GM19463 (cell line): Measurements from ENCODE around the gene NBEA.
"Not testable (repeated sequence)": the region's sequence is repeated elsewhere in the genome, so short reads cannot be mapped to it uniquely, and the experiment has no call there.

Experiments used
- ATAC-seq: cut with Tn5 transposase; IDR thresholded peaks from one replicate; pipeline ENCODE4 v1.9.1; 2021; ENCODE audit warnings: mild to moderate bottlenecking, moderate library complexity; ENCODE audit not compliant: unreplicated experiment

The NBEA gene, protein sequence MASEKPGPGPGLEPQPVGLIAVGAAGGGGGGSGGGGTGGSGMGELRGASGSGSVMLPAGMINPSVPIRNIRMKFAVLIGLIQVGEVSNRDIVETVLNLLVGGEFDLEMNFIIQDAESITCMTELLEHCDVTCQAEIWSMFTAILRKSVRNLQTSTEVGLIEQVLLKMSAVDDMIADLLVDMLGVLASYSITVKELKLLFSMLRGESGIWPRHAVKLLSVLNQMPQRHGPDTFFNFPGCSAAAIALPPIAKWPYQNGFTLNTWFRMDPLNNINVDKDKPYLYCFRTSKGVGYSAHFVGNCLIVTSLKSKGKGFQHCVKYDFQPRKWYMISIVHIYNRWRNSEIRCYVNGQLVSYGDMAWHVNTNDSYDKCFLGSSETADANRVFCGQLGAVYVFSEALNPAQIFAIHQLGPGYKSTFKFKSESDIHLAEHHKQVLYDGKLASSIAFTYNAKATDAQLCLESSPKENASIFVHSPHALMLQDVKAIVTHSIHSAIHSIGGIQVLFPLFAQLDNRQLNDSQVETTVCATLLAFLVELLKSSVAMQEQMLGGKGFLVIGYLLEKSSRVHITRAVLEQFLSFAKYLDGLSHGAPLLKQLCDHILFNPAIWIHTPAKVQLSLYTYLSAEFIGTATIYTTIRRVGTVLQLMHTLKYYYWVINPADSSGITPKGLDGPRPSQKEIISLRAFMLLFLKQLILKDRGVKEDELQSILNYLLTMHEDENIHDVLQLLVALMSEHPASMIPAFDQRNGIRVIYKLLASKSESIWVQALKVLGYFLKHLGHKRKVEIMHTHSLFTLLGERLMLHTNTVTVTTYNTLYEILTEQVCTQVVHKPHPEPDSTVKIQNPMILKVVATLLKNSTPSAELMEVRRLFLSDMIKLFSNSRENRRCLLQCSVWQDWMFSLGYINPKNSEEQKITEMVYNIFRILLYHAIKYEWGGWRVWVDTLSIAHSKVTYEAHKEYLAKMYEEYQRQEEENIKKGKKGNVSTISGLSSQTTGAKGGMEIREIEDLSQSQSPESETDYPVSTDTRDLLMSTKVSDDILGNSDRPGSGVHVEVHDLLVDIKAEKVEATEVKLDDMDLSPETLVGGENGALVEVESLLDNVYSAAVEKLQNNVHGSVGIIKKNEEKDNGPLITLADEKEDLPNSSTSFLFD (N-terminal part only)

DNA sequence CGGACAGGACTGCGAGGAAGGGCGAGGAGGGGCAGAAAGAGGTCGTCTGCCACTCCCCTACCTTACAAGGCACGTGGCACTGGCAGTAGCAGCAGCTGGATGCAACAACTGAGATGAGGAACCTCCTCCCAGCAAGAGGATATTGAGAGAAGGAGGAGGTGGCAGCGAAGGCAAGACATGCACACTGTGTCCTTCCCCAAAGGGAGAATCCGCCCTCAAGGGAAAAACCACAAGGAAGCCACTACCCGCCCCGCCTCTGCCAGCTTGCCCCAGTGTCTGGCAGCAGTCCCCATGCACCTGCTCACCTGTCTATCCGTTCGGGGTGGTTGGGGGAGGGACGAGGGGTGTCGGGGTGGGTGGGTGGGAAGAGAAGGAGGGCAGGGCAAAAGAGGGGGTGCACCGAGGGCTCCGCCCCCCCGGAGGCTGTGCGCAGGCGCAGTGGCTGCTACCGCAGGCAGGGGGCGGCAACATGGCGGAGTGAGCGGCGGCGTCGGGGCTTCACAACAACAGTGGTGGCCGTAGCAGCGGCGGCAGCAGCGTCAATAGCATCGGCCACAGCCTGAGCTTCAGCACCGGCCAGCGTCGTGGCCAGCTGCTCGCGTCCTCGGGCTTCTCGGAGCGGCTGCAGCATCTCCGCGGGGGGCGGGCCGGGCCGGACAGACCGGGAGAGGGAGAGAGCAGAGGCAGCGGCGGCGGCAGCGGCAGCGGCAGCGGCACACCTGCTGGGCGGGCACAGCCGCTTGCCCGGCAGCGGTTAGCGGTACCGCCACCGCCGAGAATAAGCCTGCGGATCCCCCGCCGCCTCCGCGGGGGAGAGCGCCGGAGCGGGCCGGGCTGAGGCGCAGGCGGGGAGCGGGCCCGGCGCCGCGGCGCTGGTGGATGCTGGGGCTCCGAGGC lies at the start of gene NBEA:
Gene NBEA, plus strand, starts transcription at position 436 of the 897 bp plus-strand sequence. CDS start 551 bp downstream, outside the sequence.
- ATAC-seq = peak; percentile 63

DNA sequence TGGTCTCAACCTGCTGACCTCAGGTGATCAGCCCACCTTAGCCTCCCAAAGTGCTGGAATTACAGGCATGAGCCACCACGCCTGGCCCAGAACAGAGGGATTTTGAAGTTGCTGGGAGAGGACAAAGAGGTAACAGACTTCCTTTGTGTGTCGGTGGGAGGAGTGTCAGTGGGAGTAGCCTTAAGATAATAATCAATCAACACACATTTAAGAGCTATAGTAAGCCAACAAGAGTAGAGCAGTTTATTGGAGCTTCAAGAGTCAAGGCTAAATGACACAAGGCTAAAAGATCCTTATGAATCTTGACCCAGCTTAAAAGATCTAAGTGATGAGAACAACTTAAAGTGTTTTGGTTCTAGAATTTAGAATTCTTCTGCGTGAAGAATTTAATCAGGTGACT lies 47.3 kb upstream of the NBEA start:
- ATAC-seq = no peak

DNA sequence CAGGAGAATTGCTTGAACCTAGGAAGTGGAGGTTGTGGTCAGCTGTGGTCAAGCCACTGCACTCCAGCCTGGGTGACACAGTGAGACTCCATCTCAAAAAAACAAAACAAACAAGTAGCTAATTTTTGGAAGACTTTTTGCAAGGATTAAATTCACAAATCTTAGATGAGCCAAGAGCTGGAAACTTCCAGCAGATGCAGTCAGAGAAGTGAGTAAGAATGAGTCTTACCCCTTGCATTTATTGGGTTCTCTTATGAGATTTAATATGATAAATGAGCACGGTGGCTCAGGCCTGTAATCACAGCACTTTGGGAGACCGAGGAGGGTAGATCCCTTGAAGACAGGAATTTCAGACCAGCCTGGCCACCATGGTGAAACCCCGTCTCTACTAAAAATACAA lies 44.9 kb upstream of the NBEA start:
- no peak for ATAC-seq

DNA sequence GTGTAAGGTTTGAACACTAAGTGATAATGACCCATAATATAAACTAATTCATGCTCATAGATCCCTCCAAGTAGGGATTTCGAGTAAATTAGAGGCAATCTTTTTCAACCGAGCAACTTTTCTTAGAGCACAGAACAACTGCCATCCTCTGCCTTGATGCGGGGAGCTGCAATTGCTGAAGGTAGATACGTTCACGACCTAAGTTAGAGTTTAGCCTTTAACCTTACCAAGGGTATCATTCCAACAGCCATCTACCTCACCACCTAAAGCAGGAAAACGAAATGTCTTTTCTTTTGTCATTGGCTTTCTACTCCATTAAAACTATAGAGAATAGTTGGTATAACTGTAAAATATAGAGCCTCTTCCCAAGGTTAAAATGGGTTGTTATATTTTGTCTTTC lies 42.2 kb upstream of the NBEA start:
- ATAC-seq = no peak

DNA sequence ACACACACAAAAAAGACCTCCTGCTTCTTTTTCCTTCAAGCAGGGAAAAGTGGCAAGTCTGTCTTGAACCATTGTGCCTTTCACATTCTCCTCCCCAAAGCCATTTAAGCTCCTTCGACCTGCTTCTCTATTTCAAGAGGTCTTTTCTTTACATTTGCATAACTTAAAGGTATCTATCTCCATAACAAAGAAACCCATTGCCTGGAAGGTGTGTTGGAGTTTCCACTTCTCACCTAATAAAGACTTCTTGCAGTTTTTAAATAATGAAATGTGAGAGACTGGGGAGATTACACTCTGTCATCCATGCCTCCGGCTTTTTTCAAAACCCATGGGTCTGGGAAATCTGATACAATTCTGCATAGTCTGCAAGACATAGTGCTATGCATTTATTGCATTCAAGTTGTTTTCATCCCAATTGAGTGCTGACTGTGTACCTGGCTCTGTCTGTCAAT lies 41.8 kb upstream of the NBEA start:
- no peak for ATAC-seq

DNA sequence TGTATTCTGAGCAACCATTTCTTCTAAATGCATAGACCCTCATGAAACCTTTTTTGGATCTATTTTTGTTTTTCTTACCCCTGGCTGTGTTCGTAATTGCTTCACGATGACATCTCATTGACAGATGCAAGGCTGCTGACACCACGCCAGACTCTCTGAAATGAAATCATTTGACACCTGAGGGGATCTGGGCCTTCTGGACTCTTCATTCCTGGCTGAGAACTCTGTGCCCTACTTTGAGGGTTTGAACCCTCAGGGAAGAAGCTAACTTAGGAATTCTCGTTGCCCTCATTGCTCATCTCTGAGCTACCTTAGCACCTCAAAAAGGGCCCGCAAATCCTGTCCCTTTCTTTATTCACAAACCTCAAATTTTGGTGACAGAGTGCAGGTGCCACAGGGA lies 40.5 kb upstream of the NBEA start:
- no peak for ATAC-seq

DNA sequence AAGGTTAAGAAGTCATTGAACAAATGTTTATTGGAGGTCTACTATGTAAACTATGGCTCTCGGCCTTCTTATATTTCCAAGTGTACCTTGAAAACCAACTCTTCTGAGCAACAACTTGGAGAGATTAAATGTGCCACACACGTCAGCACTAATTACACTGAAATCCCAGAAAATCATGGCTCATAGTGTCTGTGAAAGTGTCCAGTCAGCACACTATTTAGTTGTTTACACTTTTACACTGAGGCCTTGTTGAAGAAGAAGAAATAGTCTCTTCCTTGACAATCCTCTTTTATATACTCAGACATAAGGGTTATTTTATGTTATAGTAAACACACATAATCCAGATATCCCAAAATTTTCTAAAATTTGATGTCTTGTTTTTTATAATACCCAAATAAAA lies 30.9 kb upstream of the NBEA start:
- ATAC-seq = no peak

DNA sequence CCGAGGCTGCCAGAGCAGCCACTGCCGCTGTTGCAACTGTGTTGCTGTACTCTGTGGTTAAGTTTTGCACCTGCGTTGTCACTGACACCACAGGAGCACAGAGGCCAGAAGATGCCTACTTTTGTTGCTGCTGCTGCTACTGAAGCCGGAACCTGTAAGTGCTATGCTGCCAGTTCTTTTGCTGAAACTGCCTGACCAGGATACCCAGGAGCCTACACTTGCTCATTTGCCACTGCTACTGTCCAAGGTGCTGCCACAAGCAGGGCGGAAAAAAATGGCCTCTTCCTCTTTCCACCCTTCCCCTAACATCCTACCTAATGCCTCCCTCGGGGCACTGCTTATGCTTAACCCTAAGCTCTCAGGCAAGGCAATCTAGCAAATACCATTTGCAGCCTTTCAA lies 29.0 kb upstream of the NBEA start:
- no peak for ATAC-seq

DNA sequence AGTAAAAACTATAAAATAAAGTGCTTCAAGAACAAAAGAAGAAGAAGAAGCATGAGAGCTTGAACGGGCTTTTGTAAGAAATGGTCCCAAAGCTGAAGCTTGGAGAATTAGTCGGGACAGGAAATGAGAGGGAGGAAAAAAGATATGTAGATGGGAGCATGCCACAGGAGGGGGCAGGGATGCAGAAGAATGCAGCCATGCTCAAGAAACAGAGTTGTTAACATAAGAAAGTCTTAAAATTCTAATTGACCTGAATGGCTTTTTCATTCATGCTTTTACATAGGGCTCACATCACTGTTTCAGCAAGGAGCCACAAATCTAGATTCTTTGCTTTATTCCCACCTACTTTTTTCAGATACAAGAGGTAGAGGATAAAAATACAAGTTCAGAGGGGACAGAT lies 27.7 kb upstream of the NBEA start:
- ATAC-seq = no peak

DNA sequence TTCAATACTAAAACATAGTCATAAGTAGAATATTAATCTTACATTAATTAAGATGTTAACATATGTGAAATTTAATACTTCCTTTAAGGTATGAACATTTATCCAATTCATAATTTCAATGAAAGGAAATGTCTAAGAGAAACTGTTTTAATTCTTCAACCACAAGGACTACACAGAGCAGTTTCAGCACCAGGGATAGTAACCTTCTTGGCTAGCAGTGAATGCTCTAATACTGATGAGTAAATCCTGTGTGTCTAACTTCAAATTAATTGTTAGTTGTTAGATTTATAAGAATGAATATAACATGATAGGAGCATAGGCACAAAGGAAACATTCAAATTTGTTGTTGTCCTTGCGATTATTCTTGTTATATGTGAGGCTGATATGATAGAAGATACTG lies 15.6 kb upstream of the NBEA start:
- no peak for ATAC-seq

DNA sequence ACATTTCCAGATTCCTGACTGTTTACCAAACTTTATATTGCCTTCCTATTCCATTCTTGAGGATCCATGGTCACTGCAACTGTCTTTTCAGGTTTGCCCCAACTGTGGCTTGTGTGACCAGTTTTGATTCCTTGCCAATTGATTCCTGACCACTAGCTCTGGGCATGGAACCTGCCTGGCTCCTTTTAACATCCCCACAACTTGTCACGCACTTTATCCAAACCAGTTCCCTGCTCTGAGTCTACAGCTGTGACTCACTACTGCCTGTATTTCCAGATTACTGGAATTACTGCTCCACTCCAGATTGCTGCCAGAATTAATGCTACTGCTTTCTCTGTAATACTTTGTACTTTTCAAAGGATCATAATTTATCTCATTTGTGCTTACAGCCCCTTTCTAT lies 13.4 kb upstream of the NBEA start:
- ATAC-seq = not testable (repeated sequence)

DNA sequence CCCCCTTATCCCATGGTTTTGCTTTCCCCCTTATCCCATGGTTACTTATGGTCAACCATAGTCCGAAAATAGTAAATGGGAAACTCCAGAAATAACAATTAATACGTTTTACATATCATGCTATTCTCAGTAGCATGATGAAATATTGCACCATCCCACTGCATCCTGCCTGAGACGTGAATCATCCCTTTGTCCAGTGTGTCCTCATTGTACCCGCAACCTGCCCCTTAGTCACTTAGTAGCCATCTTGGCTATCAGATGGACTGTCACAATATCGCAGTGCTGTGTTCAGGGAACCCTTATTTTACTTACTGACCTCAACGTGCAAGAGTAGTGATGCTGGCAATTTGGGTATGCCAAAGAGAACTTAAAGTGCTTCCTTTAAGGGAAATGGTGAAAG lies 10.5 kb upstream of the NBEA start:
- ATAC-seq = no peak

DNA sequence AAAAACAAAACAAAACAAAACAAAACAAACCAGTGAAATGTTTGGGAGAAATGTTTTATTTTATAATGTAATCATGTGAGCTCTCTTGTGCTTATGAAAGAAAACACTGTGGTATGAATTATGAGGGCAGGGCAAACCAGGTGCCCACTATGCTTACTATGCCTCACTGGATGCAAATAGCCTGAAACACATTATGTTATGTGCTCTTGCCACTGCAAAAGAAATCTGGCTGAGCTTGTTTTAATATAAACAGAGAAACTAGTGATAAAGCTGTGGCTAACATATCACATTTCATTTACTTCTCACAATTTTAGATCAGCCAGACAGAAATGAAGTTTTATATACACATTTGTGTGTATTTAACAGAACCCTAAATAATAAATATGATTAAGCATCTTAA lies 8.7 kb upstream of the NBEA start:
- ATAC-seq = no peak

DNA sequence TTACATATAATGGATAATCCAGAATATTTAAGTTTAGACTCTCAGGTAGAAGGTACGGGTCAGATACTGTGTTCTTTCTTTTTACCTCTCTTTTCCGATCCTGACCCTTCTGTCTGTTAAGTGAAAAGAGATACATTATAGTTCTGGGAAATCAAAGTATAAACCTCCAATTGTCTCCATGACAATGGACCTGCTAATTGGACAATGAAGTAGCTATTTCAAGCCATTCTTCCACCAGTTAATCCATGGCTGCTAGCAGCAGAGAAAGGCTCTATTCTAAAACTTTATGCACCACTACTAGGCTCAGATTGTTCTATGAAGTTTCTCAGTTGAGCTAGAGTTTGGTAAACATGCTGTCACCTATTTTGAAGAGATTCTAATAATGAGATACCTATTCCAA lies 8.3 kb upstream of the NBEA start:
- ATAC-seq = no peak

DNA sequence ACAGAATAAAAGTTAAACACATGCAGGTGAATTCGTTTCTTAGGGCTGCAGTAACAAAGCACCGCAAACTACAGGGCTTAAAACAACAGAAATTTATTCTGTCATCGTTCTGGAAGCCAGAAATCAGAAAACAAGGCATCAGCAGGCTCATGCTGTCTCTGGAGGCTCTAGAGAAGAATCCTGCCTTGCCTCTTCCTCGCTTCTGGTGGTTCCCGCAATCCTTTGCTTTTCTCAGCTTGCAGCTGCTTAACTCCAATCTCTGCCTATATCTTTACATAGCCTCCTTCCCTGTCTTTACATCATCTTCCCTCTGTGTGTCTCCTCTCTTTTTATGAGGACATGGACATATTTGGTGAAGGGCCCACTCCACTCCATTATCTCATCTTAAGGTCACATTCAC lies 6.2 kb upstream of the NBEA start:
- no peak for ATAC-seq

DNA sequence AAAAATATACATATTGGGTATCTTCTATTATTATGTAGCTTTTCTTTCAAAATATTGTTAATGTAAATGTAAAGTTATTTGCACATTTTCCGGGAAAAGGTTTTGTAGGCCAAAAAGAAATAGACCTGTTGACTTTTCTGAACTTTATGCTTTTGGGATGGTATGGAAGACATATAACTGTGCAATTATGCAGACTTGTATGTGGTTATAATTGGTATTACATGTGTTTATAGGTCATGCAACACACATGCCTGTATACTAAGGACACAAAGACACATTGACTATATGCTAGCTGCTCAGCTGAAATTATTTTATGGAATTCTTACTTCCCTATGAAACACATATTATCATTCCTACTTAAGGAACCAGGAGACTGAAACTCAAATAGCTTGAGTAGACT lies 2.3 kb upstream of the NBEA start:
- ATAC-seq = no peak

DNA sequence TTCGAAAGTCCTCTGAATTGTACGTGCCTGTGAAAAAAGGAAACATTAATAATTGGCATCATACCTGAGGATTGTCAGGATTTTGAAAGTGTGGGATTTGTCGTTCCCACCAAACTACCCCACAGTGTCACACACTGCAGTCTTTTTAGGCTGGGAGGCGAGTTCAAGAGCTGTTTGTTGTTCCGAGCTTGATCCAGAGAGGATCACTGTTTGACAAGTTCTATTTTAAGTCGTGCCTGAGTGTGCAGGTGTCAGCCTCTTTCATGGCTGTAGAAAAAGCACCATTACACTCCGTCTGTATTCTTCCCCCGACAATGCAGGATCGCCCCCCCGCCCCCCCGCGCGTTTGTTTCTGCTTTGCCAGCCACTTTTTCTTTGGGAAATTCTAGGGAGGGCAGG lies 635 bp upstream of the NBEA start:
- ATAC-seq = no peak

DNA sequence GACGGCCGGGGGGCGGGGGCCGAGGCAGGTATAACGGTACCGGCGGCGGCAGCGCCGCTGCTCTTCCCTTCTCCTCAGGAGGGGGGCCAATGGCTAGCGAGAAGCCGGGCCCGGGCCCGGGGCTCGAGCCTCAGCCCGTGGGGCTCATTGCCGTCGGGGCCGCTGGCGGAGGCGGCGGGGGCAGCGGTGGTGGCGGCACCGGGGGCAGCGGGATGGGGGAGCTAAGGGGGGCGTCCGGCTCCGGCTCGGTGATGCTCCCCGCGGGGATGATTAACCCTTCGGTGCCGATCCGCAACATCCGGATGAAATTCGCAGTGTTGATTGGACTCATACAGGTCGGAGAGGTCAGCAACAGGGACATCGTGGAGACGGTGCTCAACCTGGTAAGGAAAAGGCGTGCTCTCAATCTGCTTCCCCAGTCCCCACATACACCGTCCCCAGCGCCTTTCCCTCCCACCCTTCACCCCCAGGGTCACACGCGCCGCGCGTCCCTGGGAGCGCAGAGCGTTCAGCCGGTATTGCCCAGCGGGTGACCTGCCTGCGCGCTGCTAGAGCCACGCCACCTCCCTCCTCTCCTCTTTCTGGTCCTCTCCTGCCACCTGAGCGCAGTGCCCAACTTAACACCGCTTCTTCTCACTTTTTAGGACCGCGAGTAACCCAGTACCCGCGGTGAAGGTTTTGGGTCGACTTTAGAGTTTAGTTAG lies 814 bp downstream of the NBEA start:
- ATAC-seq = peak; percentile 14

DNA sequence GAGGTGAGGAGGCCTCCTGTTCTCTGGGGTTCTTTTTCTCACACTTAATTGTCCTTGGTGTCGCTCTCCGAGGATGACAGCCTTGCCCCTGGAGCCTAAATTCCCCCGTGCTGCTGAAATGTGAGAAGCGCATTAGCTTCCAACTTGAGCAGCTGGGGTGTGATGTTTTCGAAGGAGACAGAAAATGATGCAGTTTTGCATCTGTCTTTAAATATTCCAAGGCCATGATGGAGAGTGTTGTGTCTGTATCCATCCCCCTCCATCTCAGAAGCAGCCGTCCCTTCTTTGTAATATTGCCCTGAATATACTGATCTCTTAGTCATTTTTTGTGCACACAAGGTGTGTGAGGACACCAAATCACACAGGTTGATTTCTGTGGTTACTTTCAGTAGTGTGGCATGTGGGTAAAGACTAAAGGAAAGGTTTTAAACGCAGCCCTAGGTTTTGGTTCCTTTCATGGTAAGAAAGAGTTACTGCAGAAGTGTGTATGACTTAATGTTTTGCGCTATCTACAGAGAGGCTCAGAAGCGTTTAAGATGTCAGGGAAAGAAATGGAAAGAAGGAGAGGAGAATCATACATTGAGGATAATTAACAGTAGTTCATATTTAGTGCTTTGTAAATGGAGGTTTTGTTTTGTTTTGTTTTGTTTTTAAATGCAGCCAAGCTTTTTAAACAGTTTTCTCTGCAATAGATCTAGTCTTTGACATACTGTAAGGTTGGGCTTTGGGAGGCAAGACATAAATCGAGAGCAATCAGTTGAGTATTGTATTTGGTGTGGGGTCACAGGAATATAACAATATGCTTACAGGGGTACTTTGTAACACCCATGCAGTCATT lies 1.6 kb downstream of the NBEA start:
- peak; percentile 25 for ATAC-seq
